GM13976 (cell line): Measurements from ENCODE around the gene ITPR2.

Experiments used
- DNase-seq: peaks from one replicate; pipeline ENCODE4 v3.0.0; 2012; ENCODE audit warnings: low spot score
- in situ Hi-C: fragments of 300-500 bp; cut with MboI; formaldehyde crosslinking; loops from one replicate; pipeline ENCODE4 v1.12.0; 2022; ENCODE audit warnings: low sequenced_read_pairs, mixed read lengths, inconsistent platforms; ENCODE audit not compliant: unreplicated experiment
- TF ChIP-seq, protein P1 (sequence below): IDR thresholded peaks from 2 replicates; pipeline ENCODE4 v1.5.1; 2012; ENCODE audit warnings: borderline replicate concordance, mild to moderate bottlenecking; ENCODE audit not compliant: insufficient read depth; ENCODE audit errors: extremely low read depth, missing control alignments, control extremely low read depth

Gene ITPR2

DNA sequence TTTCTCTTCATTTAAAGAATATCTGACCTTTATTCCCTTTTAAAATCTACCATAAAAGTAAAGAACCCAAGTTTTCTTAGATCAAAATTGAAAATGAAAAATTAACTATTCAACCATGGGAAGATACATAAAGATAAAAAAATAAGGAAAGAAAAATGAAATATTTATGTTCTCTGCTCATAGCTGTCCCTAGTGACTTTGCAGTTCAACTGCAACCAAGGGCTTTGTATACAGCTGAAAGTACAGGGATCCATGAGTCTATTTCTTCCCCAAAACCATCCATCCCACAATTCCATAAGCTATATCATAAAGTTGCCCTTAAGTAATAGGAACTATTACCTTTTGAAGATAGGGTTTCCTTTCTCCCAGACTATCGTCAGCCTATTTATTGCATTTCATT, 113.1 kb downstream of the ITPR2 start:
- TF ChIP-seq, protein P1, sequence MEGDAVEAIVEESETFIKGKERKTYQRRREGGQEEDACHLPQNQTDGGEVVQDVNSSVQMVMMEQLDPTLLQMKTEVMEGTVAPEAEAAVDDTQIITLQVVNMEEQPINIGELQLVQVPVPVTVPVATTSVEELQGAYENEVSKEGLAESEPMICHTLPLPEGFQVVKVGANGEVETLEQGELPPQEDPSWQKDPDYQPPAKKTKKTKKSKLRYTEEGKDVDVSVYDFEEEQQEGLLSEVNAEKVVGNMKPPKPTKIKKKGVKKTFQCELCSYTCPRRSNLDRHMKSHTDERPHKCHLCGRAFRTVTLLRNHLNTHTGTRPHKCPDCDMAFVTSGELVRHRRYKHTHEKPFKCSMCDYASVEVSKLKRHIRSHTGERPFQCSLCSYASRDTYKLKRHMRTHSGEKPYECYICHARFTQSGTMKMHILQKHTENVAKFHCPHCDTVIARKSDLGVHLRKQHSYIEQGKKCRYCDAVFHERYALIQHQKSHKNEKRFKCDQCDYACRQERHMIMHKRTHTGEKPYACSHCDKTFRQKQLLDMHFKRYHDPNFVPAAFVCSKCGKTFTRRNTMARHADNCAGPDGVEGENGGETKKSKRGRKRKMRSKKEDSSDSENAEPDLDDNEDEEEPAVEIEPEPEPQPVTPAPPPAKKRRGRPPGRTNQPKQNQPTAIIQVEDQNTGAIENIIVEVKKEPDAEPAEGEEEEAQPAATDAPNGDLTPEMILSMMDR: no peak
- no peak for DNase-seq
- in situ Hi-C loops: no loop called here

DNA sequence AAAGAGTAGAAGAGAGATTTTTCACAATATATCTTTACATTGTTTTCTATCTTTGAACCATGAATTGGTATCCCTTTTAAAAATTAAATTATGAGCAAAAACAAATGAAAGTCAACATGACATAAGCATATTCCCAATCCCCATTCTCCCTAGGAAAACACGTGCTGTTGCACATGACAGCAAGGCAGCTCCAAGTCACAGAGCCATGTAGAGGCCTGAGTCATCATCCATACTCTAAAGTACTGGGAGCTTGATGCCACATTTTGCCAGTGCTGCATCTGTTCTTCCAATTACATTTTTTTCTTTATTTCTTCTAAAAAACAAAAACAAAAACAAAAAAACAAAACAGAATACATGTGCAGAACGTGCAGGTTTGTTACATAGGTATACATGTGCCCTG, 115.2 kb downstream of the ITPR2 start:
- TF ChIP-seq, protein P1: no peak
- no peak for DNase-seq
- in situ Hi-C loops: no loop called here

DNA sequence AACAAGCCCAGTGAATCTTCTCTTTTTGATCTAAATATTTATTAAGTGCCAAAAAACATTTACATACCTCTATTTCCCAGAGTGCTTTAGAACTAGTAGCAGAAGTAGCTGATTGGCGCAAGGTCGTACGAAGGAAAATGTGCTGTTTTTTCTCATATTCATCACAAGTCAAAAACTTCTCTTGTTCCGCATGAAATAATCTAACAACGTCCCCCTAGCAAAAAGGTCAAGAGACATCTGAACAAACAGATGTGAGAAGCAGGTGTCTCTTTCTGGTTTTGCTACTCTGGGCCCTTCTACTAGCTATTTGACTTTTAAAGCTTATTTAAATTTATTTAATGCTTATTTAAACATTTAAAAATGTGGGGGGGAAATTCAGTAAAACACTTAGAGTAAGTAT, 117.8 kb downstream of the ITPR2 start:
- no peak for DNase-seq
- TF ChIP-seq, protein P1: no peak
- in situ Hi-C loops: no loop called here

DNA sequence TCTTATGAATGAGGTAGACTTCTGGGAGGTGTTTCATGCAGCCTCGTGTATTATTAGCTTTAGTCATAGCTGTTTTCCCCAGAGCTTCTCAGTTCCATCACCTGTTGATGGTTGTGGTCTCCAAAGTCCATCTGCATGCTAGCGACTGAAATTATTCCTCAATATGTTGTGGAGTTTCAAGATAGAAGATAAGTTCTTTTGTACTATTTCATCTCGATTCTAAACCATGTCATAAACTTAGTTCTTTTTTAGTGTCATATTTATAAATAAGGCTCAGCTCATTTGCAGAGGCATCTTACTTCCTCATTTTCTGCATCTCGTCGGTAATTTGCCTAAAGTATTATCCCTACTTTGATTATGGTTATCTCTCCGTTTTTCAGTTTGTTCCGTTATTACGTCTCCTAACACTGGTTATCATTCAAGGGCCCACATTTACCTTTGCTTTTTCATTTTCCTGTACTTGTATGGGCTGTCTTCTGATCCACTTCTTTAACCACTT, 119.1 kb downstream of the ITPR2 start:
- TF ChIP-seq, protein P1: no peak
- peak; percentile 16 for DNase-seq
- in situ Hi-C loops: no loop called here

DNA sequence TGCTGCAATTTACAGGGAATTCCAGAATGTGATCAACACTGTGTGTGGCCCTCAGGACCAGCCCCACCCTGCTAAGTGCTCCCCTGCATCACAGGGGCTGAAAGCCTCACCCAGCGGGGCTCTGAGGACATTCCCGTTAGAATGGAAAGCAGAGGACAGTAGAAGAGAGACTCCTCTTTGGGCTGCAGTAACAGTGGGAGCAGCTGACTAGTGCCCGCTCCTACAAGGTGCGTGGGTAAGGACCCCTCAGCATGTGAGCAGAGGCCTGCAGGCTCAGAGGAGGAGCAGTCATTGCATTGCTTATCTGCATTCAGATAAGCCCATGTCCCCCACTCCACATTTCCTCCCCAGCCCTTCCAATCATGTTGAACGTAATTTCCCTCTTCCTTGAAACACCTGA, 120.1 kb downstream of the ITPR2 start:
- no peak for DNase-seq
- TF ChIP-seq, protein P1: no peak
- in situ Hi-C loops: no loop called here

DNA sequence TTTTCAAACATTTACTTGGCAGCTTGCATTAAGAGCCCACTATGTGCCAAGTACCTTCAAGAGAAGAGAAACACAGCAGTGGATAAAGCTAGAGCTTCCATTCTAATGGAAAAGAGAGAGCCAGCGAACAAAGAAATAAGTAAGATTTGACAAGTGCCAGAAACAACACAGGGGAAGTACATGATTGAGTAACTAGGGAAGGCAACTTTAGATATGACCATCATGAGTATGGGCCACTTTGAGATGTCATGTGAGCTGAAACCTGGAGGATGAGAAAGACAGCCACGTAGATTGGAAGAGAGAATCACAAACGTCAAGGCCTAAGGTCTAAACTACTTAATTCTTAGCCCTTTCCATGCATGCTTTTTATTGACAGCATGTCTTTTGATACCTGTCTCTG, 121.4 kb downstream of the ITPR2 start:
- in situ Hi-C loops: no loop called here
- TF ChIP-seq, protein P1: no peak
- no peak for DNase-seq

DNA sequence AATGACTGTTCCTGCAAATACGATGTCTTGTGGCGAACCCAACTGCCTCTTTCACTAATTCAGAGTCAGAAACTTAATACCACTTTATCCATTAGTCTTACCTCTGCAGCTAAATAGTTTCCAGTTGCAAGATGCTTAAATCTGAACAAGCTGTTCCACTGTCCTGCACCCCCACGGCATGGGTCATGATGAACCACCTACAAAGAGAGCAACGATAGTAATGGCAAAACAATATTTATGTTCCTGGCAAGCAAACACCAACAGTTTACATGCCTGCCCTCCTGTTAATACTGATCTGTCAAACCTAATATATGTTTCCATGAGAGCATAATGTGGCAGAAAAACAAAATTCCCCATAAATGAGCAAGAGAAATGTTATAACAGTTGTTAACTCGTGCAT, 121.9 kb downstream of the ITPR2 start:
- TF ChIP-seq, protein P1: no peak
- in situ Hi-C loops: no loop called here
- DNase-seq: no peak
